22Rv1 (cell line): ENCODE data around the gene DMAC2.

Experiments used
- H3K27ac ChIP-seq: fragments of 450-650 bp; 2 replicates; pipeline ENCODE4 v1.5.1; 2017
- ZFX ChIP-seq: fragments of 450-650 bp; IDR thresholded peaks from 2 replicates; pipeline ENCODE4 v1.6.1; 2017; ENCODE audit warnings: antibody characterized with exemption, borderline replicate concordance
- TF ChIP-seq, protein P1 (sequence below): fragments of 450-650 bp; IDR thresholded peaks from 2 replicates; pipeline ENCODE4 v1.5.1; 2017; ENCODE audit warnings: mild to moderate bottlenecking

The DMAC2 gene

GRCh38 chr19:41431426-41432386 is 8.0 kb downstream of the DMAC2 start:
- no peak for TF ChIP-seq ZFX
- TF ChIP-seq, protein P1, sequence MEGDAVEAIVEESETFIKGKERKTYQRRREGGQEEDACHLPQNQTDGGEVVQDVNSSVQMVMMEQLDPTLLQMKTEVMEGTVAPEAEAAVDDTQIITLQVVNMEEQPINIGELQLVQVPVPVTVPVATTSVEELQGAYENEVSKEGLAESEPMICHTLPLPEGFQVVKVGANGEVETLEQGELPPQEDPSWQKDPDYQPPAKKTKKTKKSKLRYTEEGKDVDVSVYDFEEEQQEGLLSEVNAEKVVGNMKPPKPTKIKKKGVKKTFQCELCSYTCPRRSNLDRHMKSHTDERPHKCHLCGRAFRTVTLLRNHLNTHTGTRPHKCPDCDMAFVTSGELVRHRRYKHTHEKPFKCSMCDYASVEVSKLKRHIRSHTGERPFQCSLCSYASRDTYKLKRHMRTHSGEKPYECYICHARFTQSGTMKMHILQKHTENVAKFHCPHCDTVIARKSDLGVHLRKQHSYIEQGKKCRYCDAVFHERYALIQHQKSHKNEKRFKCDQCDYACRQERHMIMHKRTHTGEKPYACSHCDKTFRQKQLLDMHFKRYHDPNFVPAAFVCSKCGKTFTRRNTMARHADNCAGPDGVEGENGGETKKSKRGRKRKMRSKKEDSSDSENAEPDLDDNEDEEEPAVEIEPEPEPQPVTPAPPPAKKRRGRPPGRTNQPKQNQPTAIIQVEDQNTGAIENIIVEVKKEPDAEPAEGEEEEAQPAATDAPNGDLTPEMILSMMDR = no peak
- H3K27ac ChIP-seq = no peak overlapping the region

GRCh38 chr19:41430922-41431321 is 8.8 kb downstream of the DMAC2 start:
- H3K27ac ChIP-seq = no peak overlapping the region
- TF ChIP-seq, protein P1 = no peak
- no peak for TF ChIP-seq ZFX

DNA sequence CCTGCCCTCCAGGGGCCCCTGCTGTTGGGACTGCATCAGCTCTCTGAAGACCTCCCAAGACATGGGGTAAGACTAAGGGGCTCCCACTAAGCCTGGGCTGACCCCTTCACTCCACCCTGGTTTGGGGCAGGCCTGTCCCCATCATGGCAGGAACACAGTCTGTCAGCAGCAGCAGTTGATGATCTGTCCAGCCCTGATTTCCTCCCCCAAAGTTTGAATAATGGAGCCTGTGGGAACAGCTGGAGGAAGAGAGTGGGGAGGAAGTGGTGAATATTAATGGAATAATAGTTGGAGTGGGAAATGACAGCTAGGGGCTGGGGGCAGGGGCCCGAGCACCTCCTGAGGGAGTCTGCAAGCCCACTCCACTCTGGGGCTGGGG is 11.2 kb downstream of the DMAC2 start:
- no peak overlapping the region for H3K27ac ChIP-seq
- TF ChIP-seq ZFX = no peak

GRCh38 chr19:41427647-41428480 is 11.8 kb downstream of the DMAC2 start:
- TF ChIP-seq ZFX = no peak
- TF ChIP-seq, protein P1 = no peak
- H3K27ac ChIP-seq = no peak overlapping the region

DNA sequence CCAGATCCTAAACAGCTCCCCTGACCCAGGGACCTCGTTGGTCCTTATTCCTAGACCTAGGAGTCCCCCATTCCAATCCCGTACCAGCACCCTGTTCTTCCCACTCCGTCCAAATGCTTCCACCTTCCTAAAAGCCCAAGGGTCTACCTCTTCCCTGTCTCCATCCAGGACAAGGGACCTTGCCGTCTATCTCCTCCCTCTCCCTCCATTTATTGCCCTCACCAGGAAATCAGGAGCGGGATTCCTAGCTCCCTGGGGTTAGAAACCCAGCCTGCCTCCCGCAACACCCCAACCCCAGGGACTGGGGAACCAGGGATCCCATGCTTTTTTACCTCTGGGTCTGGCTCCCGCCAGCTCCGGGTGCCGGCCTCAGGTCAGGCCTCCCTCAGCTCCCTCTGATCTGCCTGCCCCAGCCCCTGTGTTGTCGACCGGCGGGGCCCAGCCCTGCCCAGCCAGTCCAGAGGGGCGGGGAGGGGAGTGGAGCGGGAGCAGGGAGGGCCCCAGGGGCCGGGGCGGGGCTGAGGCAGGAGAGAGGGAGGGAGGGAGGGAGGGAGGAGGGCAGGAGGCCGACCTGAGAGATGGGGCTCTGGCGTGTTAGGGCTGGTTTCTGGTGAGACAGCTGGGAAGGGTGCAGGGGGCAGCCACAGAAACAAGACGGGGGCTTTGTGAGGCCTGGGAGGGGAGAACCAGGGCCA is 12.6 kb downstream of the DMAC2 start, which contains the start of gene B3GNT8:
Gene B3GNT8 (minus strand): TSS at position 423 of the 695 bp plus-strand sequence. CDS start 596 bp downstream, outside the sequence.
- TF ChIP-seq ZFX = no peak
- TF ChIP-seq, protein P1 = no peak
- no peak within 1 kb of the TSS for H3K27ac ChIP-seq

DNA sequence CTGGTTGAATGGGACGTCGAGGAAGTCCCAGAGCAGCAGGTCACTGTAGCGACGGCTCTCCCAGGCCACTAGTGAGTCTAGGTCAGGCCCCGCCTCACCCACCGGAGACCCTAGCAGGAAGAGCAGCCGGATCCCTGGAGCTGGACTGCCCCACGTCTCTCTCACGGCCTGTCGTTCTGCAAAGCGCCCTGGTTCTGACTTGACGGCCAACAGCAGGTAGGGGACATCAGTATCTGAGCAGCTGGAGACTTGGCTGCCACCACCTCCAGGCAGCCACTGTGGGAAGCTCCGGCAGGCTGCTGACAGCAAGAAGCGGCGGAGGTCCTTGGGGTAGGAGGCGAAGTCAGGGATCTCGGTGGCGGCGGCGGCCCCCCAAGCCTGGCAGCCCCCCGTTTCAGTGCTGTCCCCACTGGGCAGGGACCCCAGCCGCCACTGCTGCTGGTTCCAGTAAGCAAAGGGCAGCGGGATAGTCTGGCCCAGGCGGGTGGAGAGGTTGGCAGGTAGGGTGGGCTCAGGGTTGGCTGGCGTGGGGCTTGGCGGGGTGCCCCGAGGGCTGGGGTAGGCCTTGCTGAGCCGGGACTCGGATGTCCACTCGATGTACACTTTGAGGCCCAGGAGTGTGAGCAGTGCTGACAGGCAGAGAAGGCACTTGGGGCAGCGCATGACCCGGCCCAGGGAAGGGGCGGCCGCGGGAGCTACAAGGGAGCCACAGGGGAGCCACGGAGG is 13.4 kb downstream of the DMAC2 start:
- no peak overlapping the region for H3K27ac ChIP-seq
- TF ChIP-seq ZFX = no peak
- TF ChIP-seq, protein P1 = no peak
